ENCODE measurements around the gene ZFHX3.

Gene ZFHX3

DNA sequence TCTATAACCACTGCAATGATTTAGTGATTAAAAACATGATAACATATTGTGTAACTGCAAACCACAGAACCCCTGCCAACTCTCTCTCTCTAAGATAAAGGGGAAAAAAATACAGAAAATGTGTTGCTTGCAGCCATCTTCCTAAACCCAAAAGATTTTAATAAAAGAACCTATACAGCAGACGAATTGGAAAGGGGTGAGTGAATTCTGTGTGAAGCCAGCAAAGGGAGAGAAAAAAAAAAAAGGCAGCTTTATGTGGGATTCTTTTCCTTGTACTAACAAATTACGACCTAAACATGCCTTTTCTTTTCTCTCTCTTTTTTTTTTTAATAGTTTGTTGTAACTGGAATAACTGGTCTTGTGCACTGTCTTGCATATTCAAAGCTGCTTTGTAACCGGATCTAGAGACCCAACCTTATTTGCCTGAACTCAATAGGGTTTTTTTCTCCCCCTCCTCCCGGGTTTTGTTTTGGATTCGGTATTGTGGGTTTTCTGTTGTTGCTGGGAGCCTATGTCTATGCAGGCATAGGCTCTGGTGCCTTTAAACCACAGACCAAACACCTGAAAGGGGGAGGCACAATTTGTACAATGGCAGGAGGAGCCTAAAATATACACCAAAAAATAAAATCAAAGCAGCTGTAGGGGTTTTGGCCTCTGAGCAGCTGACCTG, 7.0 kb upstream of the ZFHX3 start:
- DNase-seq: no peak

- DNase-seq: no peak
These were observed 6.5 kb upstream of the ZFHX3 start for GRCh38 chr16:73054498-73054812.

DNA sequence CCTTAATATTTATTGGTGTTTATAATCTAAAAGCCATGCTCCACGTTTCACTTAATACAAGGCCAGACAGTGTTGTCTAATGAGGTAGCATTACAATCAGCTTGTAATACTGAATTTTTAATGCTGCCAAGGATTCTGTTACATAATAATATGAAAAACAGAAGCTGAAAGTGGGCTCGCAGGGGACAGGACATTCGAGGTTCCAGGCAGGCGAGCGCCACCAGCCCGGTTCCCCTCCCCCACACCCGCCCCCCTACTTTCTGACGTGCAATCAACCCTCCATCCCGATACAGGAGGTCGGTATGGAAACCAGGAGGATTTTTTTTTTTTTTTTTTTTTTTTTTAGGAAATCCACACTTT, 6.2 kb upstream of the ZFHX3 start:
- DNase-seq: peak in 1 of 2 donors; percentile 28

DNA sequence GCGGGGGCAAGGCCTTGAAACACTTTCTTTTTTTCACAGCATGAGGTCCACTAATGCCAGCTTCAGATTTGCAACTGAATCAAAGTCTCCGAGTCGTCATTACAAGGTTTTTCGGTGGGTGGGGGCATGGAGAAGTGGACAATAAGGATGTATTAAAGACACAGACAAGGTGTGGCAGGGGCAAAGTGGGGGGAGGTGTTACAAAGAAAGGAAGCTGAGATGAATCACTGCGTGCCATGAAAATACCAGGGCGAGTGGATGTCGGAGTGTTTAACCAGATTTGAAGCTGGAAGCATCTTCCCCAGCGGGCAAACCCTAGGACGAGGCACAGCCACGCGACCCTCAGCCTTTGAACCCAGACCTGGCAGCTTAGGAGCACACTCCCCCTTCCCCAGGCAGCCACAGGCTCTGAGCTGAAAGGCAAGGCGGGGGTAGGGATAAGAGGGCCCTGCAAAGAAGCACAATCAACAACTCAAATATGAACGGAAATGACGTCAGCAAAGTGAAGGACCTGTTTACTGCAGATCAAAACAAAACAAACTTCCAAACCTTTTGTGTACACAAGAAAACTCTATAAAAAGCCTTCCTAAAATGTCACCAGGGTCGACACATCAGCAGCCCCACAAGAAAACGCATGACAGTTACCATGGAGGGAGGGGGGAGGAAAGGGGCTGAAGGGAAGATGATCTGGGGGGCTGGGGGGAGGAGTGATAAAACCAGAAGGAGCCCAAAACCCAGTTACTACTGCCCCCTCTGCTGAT, 5.6 kb upstream of the ZFHX3 start:
- no peak for DNase-seq

DNA sequence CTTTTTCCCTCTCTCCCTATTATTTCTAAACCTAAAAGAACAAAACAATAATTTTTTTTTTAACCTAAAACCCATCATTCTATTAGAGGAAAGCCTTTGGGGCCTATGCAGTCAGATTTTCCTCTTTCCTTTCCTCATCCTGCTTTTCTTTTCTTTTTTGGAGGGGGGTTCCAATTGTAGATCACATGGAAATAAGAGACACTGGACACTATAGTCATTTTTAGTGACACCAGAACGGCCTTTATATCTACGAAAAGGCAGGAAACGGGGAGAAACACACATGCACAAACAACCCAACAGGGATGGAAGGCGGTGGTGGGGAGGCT, 5.1 kb upstream of the ZFHX3 start:
- no peak for DNase-seq

GRCh38 chr16:73052576-73052975, 4.6 kb upstream of the ZFHX3 start:
- DNase-seq: no peak

GRCh38 chr16:73051961-73052360, 4.0 kb upstream of the ZFHX3 start:
- no peak for DNase-seq

DNA sequence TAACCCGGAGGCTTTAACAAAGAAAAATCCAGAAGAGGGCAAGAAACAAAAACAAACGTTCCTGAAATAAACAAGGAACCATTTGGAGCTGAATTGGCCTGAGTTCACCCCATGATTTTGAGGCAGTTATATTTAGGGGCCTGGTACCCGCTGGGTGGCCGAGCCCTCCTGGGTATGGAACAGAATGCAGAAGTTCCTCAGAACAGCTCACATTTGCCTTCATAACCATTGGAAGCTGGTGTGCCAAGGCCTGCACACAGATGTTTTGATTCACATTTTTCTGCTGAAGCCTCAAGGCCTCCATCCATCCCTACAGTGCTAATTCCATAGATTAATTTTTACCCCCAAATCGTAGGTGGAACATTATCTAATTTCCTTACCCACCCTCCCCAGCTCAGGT, 3.3 kb upstream of the ZFHX3 start:
- no peak for DNase-seq

GRCh38 chr16:73050201-73051099, 2.5 kb upstream of the ZFHX3 start:
- no peak for DNase-seq

- DNase-seq: no peak
These were observed 1.6 kb upstream of the ZFHX3 start for GRCh38 chr16:73049511-73049910.

- DNase-seq: no peak
These were observed 1.2 kb upstream of the ZFHX3 start for GRCh38 chr16:73049091-73049490.

GRCh38 chr16:73048292-73049080, 558 bp upstream of the ZFHX3 start:
- DNase-seq: no peak

DNA sequence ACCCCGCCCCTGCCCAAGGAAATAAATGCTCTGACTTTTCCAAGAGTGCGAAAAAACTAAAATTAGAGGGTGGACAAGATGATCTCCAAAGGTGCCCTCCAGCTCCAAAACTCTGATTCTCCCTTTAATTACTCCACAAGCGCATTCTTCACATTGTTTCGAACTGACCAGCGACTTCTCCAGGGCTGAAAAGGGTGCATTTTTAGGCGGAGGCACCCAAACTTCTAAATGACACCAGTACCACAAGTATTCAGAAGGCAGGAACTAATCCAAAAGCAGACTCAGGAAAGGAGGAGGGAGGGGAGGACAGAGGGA, 750 bp downstream of the ZFHX3 start:
- no peak for DNase-seq

DNA sequence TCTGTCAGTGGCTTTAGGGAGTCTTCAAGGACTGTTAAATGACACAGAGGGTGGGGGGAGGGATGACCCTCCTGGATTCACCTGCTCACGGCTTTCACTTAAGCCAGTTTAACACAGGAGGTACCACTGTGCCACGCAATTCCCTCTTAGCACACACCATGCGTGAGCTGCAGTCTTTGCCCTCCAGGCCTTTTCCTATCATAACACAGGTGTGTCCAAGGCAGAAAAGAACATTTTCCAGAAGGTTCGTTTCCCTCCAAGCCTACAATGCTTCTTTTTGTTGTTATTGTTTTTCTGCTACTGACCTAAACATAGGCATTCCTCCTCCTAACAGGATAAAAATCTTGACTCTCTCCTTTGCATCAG, 1.1 kb downstream of the ZFHX3 start:
- DNase-seq: no peak

DNA sequence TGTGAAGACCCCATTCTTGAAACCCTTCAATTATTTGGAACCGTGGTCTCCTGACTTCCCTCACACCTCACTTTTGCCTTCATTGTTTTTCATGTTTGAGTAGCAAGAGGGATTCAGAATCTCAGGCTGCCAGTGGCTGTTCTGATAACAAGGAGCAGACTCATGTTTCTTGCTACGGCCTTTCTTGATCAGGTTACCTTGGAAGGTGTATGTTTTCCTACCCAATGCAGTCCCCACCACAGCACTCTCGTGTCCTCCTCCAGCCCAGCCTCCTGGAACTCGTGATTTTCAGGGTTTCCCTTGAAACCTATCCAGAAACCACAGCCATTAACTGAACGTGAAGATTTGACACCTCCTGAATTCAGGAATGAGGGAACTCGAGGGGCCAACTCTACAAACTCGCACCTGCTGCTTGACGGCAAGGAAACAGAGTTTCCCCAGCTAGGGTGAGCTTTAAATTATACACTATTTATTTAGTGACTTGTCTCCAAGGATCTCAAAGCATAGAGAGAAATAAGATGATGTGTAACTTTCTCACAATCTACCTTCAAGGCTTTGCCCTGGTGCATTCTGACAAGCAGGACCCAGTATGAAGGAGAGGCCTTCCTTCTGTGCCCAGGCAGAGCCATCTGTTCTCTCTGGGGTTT, 1.6 kb downstream of the ZFHX3 start:
- DNase-seq: no peak

DNA sequence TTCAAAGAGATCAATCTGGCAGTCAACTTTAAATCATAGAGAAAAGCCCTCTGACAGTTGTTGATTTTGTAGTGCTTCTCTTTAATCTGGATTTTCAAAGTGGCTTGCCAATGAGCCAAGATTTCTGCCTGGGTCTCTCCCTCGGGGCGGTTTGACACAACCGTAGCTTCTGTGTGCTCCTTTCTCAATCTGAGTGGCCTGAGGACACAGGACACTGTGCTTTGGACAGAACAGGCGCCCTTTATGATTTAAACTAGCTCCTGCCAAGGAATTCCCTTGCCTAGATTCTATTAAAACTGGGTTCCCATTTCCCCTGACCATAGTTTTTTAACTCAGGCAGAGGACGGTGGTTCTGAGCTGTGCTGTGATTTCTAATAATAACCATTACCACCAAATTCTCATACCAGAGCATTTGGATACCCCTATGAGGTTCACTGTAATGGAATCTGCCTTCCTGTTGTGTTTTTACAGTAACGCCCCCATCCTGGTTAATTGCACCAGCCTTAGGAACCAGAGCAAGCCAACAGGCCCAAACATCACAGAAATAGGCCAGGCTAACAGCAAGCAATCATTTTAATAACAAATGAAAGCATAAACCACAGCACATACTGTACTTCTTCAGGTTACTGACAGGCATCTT, 4.0 kb downstream of the ZFHX3 start:
- no peak for DNase-seq

GRCh38 chr16:73042807-73043206, 5.1 kb downstream of the ZFHX3 start:
- DNase-seq: no peak

DNA sequence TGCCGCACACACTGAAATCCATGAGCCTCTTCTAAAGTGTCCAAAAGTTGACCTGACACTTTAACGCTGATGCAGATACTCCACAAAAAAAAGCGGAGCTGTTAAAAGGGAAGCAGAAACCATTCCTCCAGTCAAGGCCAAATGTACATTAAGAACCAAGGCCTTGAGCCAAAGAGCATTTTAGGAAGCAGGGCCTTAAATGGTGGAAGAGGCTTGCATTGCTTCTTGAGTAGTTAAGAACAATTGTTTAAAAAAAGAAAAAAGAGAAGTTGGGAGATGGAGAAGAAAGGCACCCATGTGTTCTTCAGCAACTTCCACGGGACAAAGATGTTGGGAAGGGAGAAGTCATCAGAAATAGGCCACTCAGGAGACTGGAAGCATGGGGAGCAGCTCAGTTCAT, 6.3 kb downstream of the ZFHX3 start:
- peak; percentile 21 to 29 for DNase-seq

DNA sequence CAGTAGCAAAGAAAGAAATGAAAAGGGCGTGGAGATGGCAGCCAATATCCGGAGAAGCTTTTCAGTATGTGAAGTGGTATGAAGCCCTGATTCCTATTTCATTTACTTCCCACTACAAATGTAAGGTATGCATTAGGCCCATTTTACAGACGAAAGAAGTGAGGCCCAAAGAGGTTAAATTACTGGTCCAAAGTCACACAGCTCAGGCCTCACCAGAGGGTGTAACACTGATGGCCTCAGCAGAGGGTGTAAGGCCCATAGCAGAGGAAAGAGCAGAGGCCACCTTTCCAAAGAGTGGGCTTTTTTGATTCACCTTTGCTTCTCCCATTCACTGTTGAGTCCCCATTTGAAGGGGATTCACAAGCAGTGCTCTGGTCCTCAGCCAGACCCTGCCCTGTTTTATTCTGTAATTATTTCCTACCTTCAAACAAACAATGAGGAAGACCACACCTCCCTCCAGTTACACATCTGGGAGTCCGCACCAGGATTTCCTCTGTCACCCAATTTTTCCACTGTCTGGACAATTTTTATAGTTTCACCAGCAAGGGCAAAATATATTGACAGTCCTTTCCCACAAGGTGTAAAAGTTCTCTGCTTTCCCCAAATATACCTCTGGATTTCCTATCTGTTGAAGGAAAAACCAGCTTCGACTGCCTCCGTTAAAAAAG, 7.1 kb downstream of the ZFHX3 start:
- DNase-seq: no peak

GRCh38 chr16:73040136-73040535, 7.8 kb downstream of the ZFHX3 start:
- DNase-seq: no peak

- DNase-seq: no peak
These were observed 9.9 kb downstream of the ZFHX3 start for GRCh38 chr16:73037845-73038570.
